ENCODE results near the gene NUDT6.

GRCh38 chr4:122914292-122914904 lies 8.0 kb downstream of the NUDT6 start:
- peak; percentile 42 for TF ChIP-seq CTCF (IDR thresholded peaks at IDR 0.05; ENCODE audit: poor library complexity)
- TF ChIP-seq EZH2phosphoT487 (IDR thresholded peaks at IDR 0.05; ENCODE audit: low read depth, severe bottlenecking, unreplicated experiment) = no peak
